DND-41 (cell line): Measurements from ENCODE around the gene MIPOL1.

Experiments
- ATAC-seq: fragments of 200-7000 bp; cut with Tn5 transposase; 3 replicates; pipeline ENCODE4 v1.9.1; 2021; ENCODE audit warnings: low read depth; ENCODE audit not compliant: insufficient read depth
- DNase-seq: peaks from one replicate; pipeline ENCODE4 v3.0.0-alpha.2; 2020
- H2AFZ ChIP-seq: 2 replicates; pipeline ENCODE4 v1.6.0; 2012; ENCODE audit warnings: low read depth, low read length
- H3K27ac ChIP-seq: 2 replicates; pipeline ENCODE4 v1.5.1; 2012; ENCODE audit warnings: low read length, inconsistent platforms
- H3K27me3 ChIP-seq: fragments of 200-600 bp; sonication (generic); 2 replicates; pipeline ENCODE4 v1.6.0; 2012; ENCODE audit warnings: low read length, mild to moderate bottlenecking, inconsistent platforms; ENCODE audit not compliant: insufficient read depth, poor library complexity
- H3K36me3 ChIP-seq: 2 replicates; pipeline ENCODE4 v1.5.1; 2012; ENCODE audit warnings: low read length, inconsistent platforms; ENCODE audit not compliant: insufficient read depth
- H3K4me1 ChIP-seq: 2 replicates; pipeline ENCODE4 v1.5.1; 2012; ENCODE audit warnings: mild to moderate bottlenecking, low read length; ENCODE audit not compliant: insufficient read depth
- H3K4me2 ChIP-seq: 2 replicates; pipeline ENCODE4 v1.6.0; 2012; ENCODE audit warnings: mild to moderate bottlenecking, moderate library complexity, low read length, inconsistent platforms; ENCODE audit not compliant: insufficient read depth
- H3K4me3 ChIP-seq, 2 experiments: fragments of 200-600 bp in 1 of 2; shearing (Covaris generic) in 1 of 2; 2 replicates each; pipeline ENCODE4 v1.5.1; 2012 to 2016; ENCODE audit warnings: inconsistent platforms in 2 of 2, low read length in 2 of 2, mild to moderate bottlenecking in 2 of 2, low read depth in 1 of 2, moderate library complexity in 1 of 2
- H3K79me2 ChIP-seq: 2 replicates; pipeline ENCODE4 v1.6.0; 2012; ENCODE audit warnings: low read length, inconsistent platforms; ENCODE audit not compliant: insufficient read depth
- H3K9ac ChIP-seq: 2 replicates; pipeline ENCODE4 v1.6.0; 2012; ENCODE audit warnings: low read depth, mild to moderate bottlenecking, inconsistent platforms, low read length, moderate library complexity
- H3K9me3 ChIP-seq: 2 replicates; pipeline ENCODE4 v1.5.1; 2012; ENCODE audit warnings: low read length, moderate library complexity, mild to moderate bottlenecking, inconsistent platforms; ENCODE audit not compliant: insufficient read depth, severe bottlenecking
- H4K20me1 ChIP-seq: 2 replicates; pipeline ENCODE4 v1.6.0; 2012; ENCODE audit warnings: low read length; ENCODE audit not compliant: insufficient read depth
- CTCF ChIP-seq: IDR thresholded peaks from 2 replicates; pipeline ENCODE4 v1.5.1; 2012; ENCODE audit warnings: borderline replicate concordance, low read length, moderate library complexity, mild to moderate bottlenecking; ENCODE audit not compliant: poor library complexity, severe bottlenecking; ENCODE audit errors: extremely low read depth
- EZH2 ChIP-seq: IDR thresholded peaks from 3 replicates; pipeline ENCODE4 v1.6.1; 2012; ENCODE audit warnings: borderline replicate concordance, low read depth, mild to moderate bottlenecking, moderate library complexity, low read length, inconsistent platforms; ENCODE audit not compliant: severe bottlenecking

MIPOL1 gene

DNA sequence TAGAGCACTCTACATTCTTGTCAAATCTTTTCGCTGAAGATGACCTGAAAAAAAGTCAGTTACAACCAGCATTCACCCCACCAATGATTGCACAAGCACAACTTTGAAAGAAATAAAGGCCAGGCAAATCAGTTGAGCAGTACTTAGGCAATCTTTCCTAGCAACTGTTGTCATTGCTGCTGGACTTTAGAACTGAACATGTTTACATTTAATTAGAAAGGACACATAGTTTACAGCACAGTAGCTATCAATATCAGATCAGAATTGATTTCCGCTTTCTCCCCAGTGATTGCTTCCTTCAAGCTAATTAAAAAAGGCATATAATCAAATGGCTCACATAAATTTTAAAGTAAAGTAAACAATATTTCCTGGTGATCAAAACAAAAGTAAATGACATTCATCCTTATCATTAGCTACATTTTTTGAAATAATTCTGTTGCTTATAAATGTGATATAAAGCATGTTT is 268.9 kb downstream of the MIPOL1 start:
- Histone ChIP-seq H3K4me1 (no peaks in the 10 kb centered on the region), H3K36me3 (no peaks in the 10 kb centered on the region), H3K27me3 (no peaks in the 10 kb centered on the region), H2AFZ (no peak overlapping the region), H3K4me3 (no peak overlapping the region), H3K4me2 (no peak overlapping the region), H4K20me1 (no peaks in the 10 kb centered on the region), H3K9ac (no peak overlapping the region), H3K27ac (no peak overlapping the region), H3K9me3 (no peaks in the 10 kb centered on the region), H3K79me2 (no peaks in the 10 kb centered on the region)
- ATAC-seq, result no peak
- TF ChIP-seq EZH2 (no peak), CTCF (no peak)
- DNase-seq, result no peak

- no peaks in the 10 kb centered on the region for H3K36me3 ChIP-seq
- ATAC-seq (no peak), DNase-seq (no peak)
- TF ChIP-seq CTCF (no peak), EZH2 (no peak)
- H3K9ac ChIP-seq, result no peak overlapping the region
- no peaks in the 10 kb centered on the region for H4K20me1 ChIP-seq
- no peak overlapping the region for H3K27ac ChIP-seq
- no peak overlapping the region for H2AFZ ChIP-seq
- H3K4me1 ChIP-seq, result no peaks in the 10 kb centered on the region
- no peak overlapping the region for H3K4me3 ChIP-seq
- H3K9me3 ChIP-seq, result no peaks in the 10 kb centered on the region
- H3K4me2 ChIP-seq, result no peak overlapping the region
- no peaks in the 10 kb centered on the region for H3K79me2 ChIP-seq
- H3K27me3 ChIP-seq, result no peaks in the 10 kb centered on the region
Observed at GRCh38 chr14:37469650-37470049, 271.9 kb downstream of the MIPOL1 start.

DNA sequence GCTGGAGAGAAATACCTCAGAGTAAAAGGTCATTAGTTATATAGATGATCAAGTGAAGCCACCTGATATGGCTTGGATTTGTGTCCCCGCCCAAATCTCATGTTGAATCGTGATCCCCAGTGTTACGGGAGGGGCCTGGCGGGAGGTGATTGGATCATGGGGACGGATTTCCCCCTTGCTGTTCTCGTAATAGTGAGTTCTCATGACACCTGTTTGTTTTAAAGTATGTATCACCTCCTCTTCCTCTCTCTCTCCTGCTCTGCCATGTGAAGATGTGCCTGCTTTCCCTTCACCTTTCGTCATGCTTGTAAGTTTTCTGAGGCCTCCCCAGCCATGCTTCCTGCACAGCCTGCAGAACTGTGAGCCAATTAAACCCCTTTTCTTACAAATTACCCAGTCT is 272.5 kb downstream of the MIPOL1 start:
- H3K9ac ChIP-seq, result no peak overlapping the region
- H3K27me3 ChIP-seq, result no peaks in the 10 kb centered on the region
- no peak overlapping the region for H3K27ac ChIP-seq
- TF ChIP-seq EZH2 (no peak), CTCF (no peak)
- H3K79me2 ChIP-seq, result no peaks in the 10 kb centered on the region
- H3K4me3 ChIP-seq, result no peak overlapping the region
- no peak overlapping the region for H2AFZ ChIP-seq
- H3K4me1 ChIP-seq, result no peaks in the 10 kb centered on the region
- H3K36me3 ChIP-seq, result no peaks in the 10 kb centered on the region
- H3K4me2 ChIP-seq, result no peak overlapping the region
- H4K20me1 ChIP-seq, result no peaks in the 10 kb centered on the region
- no peak for DNase-seq
- ATAC-seq, result no peak
- no peaks in the 10 kb centered on the region for H3K9me3 ChIP-seq

DNA sequence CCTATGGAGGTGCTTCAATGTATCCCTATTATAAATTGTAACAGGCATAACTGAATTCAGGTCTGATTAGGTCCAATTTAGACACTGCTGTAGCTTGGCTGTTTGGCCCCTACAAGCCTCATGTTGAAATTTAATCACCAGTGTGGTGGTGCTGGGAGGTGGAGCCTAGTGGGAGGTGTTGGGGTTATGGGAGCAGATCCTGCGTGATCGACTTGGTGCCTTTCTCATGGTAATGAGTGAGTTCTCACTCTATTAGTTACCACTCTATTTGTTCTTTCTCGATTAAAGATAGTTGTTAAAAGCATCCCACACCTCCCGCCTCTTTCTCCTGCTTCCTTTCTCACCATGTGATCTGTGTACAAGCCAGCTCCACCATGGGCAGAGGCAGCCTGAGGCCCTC is 275.2 kb downstream of the MIPOL1 start:
- Histone ChIP-seq H3K4me3 (no peak overlapping the region), H3K4me1 (no peaks in the 10 kb centered on the region), H3K79me2 (no peaks in the 10 kb centered on the region), H3K27ac (no peak overlapping the region), H2AFZ (no peak overlapping the region), H3K27me3 (no peaks in the 10 kb centered on the region), H3K4me2 (no peak overlapping the region), H3K9ac (no peak overlapping the region), H4K20me1 (no peaks in the 10 kb centered on the region), H3K9me3 (no peaks in the 10 kb centered on the region), H3K36me3 (no peaks in the 10 kb centered on the region)
- ATAC-seq, result no peak
- no peak for DNase-seq
- TF ChIP-seq CTCF (no peak), EZH2 (no peak)
